ENCODE data around the gene BEST2.
"Not testable (repeated sequence)": the region's sequence is repeated elsewhere in the genome, so short reads cannot be mapped to it uniquely, and the experiment has no call there.

Gene BEST2

GRCh38 chr19:12751635-12752034, at the start of gene BEST2:
TSS of gene BEST2 (plus strand) at chr19:12751791. CDS start at chr19:12752593, 802 bp downstream.
- TF ChIP-seq CTCF (IDR thresholded peaks at IDR 0.05; ENCODE audit: borderline replicate concordance, insufficient read depth, low read depth, low read length) = no peak
- no peak within 1 kb of the TSS for H3K4me3 ChIP-seq (ENCODE audit: low read depth, low read length)

GRCh38 chr19:12703046-12703445, 48.5 kb upstream of the BEST2 start:
- H3K4me3 ChIP-seq (ENCODE audit: low read depth, low read length) = no peak overlapping the region
- no peak for TF ChIP-seq CTCF (IDR thresholded peaks at IDR 0.05; ENCODE audit: borderline replicate concordance, insufficient read depth, low read depth, low read length)

GRCh38 chr19:12705169-12705568, 46.4 kb upstream of the BEST2 start:
- no peak overlapping the region for H3K4me3 ChIP-seq (ENCODE audit: low read depth, low read length)
- TF ChIP-seq CTCF (IDR thresholded peaks at IDR 0.05; ENCODE audit: borderline replicate concordance, insufficient read depth, low read depth, low read length) = no peak

GRCh38 chr19:12705654-12706331, 45.8 kb upstream of the BEST2 start:
- TF ChIP-seq CTCF (IDR thresholded peaks at IDR 0.05; ENCODE audit: borderline replicate concordance, insufficient read depth, low read depth, low read length) = no peak
- no peak overlapping the region for H3K4me3 ChIP-seq (ENCODE audit: low read depth, low read length)

- no peak overlapping the region for H3K4me3 ChIP-seq (ENCODE audit: low read depth, low read length)
- TF ChIP-seq CTCF (IDR thresholded peaks at IDR 0.05; ENCODE audit: borderline replicate concordance, insufficient read depth, low read depth, low read length) = no peak
These were observed 45.3 kb upstream of the BEST2 start for GRCh38 chr19:12706332-12706718.

- no peak for TF ChIP-seq CTCF (IDR thresholded peaks at IDR 0.05; ENCODE audit: borderline replicate concordance, insufficient read depth, low read depth, low read length)
- no peak overlapping the region for H3K4me3 ChIP-seq (ENCODE audit: low read depth, low read length)
These were observed 43.0 kb upstream of the BEST2 start for GRCh38 chr19:12708641-12709040.

GRCh38 chr19:12711187-12711586, 40.4 kb upstream of the BEST2 start:
- no peak for TF ChIP-seq CTCF (IDR thresholded peaks at IDR 0.05; ENCODE audit: borderline replicate concordance, insufficient read depth, low read depth, low read length)
- no peak overlapping the region for H3K4me3 ChIP-seq (ENCODE audit: low read depth, low read length)

GRCh38 chr19:12712077-12712476, 39.5 kb upstream of the BEST2 start:
- not testable (repeated sequence) for H3K4me3 ChIP-seq (ENCODE audit: low read depth, low read length)

- H3K4me3 ChIP-seq (ENCODE audit: low read depth, low read length) = not testable (repeated sequence)
These were observed 38.3 kb upstream of the BEST2 start for GRCh38 chr19:12713304-12713703.

Measured in GM12875 (cell line).